SK-N-SH treated with all-trans-retinoic acid at 6 μM for 48 hours (cell line): ENCODE results near the gene KIAA1755.
A peak's percentile ranks its signal among the peaks of the same experiment; 100 is the strongest.

Source experiments
- ATAC-seq: fragments of 200-7000 bp; cut with Tn5 transposase; 3 replicates; pipeline ENCODE4 v1.9.1; 2020; ENCODE audit warnings: mild to moderate bottlenecking, moderate library complexity
- ARNTL ChIP-seq: fragments of 450-650 bp; formaldehyde crosslinking; IDR thresholded peaks from 2 replicates; pipeline ENCODE4 v1.5.0; 2020; ENCODE audit warnings: low read depth, mild to moderate bottlenecking, moderate library complexity, borderline replicate concordance
- CSDC2 ChIP-seq: fragments of 250-450 bp; sonication (Bioruptor Pico); IDR thresholded peaks from 2 replicates; pipeline ENCODE4 v1.5.0; 2020; ENCODE audit warnings: mild to moderate bottlenecking, moderate library complexity
- GLIS3 ChIP-seq: fragments of 250-450 bp; sonication (Bioruptor Pico); IDR thresholded peaks from 2 replicates; pipeline ENCODE4 v1.5.0; 2020; ENCODE audit warnings: mild to moderate bottlenecking, moderate library complexity
- ISL1 ChIP-seq: fragments of 250-450 bp; sonication (Bioruptor Pico); IDR thresholded peaks from 2 replicates; pipeline ENCODE4 v2.1.2; 2022; ENCODE audit warnings: mild to moderate bottlenecking, moderate library complexity
- OSR1 ChIP-seq: fragments of 250-450 bp; sonication (Bioruptor Pico); IDR thresholded peaks from 2 replicates; pipeline ENCODE4 v1.8.0; 2022; ENCODE audit warnings: moderate library complexity, mild to moderate bottlenecking, inconsistent platforms
- PPARA ChIP-seq: fragments of 250-450 bp; sonication (Bioruptor Pico); IDR thresholded peaks from 2 replicates; pipeline ENCODE4 v1.5.0; 2020; ENCODE audit warnings: mild to moderate bottlenecking, borderline replicate concordance
- ZC3H10 ChIP-seq: fragments of 250-450 bp; sonication (Bioruptor Pico); IDR thresholded peaks from 2 replicates; pipeline ENCODE4 v1.5.1; 2021; ENCODE audit warnings: mild to moderate bottlenecking, moderate library complexity
- ZFP30 ChIP-seq: fragments of 450-650 bp; formaldehyde crosslinking; IDR thresholded peaks from 2 replicates; pipeline ENCODE4 v1.5.0; 2022; ENCODE audit warnings: mild to moderate bottlenecking, moderate library complexity
- ZNF565 ChIP-seq: fragments of 450-650 bp; formaldehyde crosslinking; conservative IDR thresholded peaks from 2 replicates; pipeline ENCODE4 v1.5.0; 2020; ENCODE audit warnings: low read depth, mild to moderate bottlenecking, moderate library complexity
- ZNF70 ChIP-seq: fragments of 450-650 bp; formaldehyde crosslinking; IDR thresholded peaks from 2 replicates; pipeline ENCODE4 v1.5.0; 2020; ENCODE audit warnings: mild to moderate bottlenecking, moderate library complexity
- ZNF8 ChIP-seq: fragments of 450-650 bp; formaldehyde crosslinking; IDR thresholded peaks from 2 replicates; pipeline ENCODE4 v1.5.0; 2020; ENCODE audit warnings: mild to moderate bottlenecking, moderate library complexity
- TF ChIP-seq, protein P1 (sequence below): fragments of 250-450 bp; sonication (Bioruptor Pico); IDR thresholded peaks from 2 replicates; pipeline ENCODE4 v1.5.0; 2020; ENCODE audit warnings: mild to moderate bottlenecking, moderate library complexity
- TF ChIP-seq, protein P2 (sequence below): fragments of 250-450 bp; sonication (Bioruptor Pico); IDR thresholded peaks from 2 replicates; pipeline ENCODE4 v1.8.0; 2020; ENCODE audit warnings: mild to moderate bottlenecking, moderate library complexity, borderline replicate concordance
- TF ChIP-seq, protein P3 (sequence below): fragments of 250-450 bp; sonication (Bioruptor Pico); IDR thresholded peaks from 2 replicates; pipeline ENCODE4 v1.5.1; 2021; ENCODE audit warnings: mild to moderate bottlenecking, moderate library complexity
- TF ChIP-seq, protein P4 (sequence below): fragments of 250-450 bp; sonication (Bioruptor Pico); IDR thresholded peaks from 2 replicates; pipeline ENCODE4 v1.8.0; 2021; ENCODE audit warnings: low read depth, mild to moderate bottlenecking, moderate library complexity, borderline replicate concordance

Gene KIAA1755, protein sequence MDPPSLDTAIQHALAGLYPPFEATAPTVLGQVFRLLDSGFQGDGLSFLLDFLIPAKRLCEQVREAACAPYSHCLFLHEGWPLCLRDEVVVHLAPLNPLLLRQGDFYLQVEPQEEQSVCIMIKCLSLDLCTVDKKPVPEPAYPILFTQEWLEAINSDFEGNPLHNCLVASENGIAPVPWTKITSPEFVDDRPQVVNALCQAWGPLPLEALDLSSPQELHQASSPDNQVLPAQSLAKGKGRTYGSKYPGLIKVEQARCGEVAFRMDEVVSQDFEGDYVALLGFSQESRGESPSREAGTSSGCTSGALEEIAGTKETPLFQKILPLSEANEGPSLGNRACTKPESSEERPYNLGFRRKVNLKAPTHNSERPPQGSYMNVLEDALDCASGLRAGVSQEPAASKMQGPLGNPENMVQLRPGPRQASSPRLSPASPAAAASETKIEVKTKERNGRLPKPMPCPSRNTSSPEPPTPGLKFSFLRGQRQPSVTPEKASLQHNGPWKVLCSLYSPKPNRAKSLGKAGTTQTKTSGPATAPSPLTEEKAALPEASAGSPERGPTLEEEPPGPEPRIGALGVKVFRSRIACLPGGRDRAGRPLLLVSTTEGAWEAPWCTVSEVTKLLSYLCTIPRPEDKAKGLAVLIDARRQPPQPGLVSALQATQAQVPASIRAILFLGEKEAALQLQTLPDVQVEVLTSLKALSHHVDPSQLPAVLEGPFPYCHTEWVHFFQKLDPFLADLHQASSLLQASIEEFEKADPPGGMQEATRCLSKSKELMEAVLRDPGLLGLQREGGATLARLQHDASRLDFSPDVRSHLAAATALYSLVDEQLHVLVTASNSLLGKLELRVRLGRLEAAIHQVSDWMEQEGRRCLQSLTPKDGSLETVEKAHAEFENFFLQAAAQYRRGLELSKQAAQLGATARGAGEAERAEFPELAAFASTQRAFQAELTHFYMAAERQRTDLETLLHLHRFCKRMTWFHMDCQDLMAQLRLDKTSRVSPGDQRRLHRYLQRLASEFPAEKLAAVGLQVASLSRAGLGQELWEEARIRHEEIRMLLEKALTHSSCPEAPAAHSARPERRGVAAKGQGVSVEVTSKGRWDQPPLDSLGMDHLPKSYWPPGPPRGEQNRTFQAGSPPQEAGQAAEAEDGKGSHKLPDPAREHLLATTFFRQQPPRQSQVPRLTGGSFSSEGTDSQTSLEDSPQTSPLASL

DNA sequence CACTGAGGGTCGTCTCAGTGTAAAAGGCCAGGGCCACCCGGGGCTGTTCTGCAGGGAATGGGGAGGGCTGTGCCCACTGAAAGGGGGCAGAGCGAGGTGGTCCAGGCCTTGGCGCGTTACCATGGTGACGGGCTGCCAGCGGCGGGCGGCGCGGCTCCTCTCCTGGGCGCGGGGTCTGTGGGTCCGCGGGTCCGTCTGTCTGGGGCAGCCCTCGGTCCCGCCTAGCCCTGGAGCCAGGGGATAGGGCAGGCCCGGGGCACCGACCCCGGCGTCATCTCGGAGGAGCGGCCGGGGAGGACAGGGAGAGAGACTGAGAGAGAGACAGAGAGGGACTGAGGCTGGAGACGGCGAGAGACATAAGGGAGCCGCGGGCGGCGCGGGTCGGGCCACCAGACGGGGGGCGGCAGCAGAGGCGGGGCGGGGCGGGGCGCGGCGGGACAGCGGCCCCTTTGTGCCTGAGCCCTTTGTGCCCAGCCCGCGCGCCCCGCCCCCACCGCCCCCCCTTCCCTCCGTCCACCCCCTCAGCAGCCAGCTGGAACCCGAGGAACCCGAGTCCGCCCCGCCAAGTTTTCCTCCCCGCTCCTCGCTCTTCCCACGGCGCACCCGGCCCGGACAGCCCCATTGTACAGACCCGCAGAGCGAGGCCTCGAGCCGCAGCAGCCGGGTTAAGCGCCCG lies at the start of gene KIAA1755:
Gene KIAA1755 (minus strand): TSS at position 358 of the 676 bp plus-strand sequence. CDS start 235 bp downstream, at position 123.
- peak; percentile 72 for ATAC-seq
- TF ChIP-seq, protein P1, sequence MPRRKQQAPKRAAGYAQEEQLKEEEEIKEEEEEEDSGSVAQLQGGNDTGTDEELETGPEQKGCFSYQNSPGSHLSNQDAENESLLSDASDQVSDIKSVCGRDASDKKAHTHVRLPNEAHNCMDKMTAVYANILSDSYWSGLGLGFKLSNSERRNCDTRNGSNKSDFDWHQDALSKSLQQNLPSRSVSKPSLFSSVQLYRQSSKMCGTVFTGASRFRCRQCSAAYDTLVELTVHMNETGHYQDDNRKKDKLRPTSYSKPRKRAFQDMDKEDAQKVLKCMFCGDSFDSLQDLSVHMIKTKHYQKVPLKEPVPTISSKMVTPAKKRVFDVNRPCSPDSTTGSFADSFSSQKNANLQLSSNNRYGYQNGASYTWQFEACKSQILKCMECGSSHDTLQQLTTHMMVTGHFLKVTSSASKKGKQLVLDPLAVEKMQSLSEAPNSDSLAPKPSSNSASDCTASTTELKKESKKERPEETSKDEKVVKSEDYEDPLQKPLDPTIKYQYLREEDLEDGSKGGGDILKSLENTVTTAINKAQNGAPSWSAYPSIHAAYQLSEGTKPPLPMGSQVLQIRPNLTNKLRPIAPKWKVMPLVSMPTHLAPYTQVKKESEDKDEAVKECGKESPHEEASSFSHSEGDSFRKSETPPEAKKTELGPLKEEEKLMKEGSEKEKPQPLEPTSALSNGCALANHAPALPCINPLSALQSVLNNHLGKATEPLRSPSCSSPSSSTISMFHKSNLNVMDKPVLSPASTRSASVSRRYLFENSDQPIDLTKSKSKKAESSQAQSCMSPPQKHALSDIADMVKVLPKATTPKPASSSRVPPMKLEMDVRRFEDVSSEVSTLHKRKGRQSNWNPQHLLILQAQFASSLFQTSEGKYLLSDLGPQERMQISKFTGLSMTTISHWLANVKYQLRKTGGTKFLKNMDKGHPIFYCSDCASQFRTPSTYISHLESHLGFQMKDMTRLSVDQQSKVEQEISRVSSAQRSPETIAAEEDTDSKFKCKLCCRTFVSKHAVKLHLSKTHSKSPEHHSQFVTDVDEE (CRISPR knock-in tag): no peak

DNA sequence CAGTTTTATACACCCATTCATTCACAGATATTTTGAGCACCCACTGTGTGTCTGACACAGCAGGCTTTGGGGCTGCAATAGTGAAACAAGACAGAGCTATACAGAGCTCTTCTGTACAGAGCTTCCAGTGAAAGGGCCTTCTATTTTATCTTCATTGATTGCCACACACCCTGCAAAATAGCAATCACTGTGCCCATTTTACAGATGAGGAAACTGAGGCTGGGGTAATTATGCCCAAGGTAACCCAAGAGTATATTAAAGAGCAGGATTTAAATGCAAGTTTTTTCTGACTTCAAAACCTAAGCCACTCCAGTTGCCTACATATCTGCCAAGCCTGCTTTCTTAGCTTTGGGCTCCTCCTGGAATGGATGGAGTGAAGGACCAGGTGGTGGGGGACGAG lies 47.9 kb upstream of the KIAA1755 start:
- ATAC-seq: no peak
- TF ChIP-seq, protein P2, sequence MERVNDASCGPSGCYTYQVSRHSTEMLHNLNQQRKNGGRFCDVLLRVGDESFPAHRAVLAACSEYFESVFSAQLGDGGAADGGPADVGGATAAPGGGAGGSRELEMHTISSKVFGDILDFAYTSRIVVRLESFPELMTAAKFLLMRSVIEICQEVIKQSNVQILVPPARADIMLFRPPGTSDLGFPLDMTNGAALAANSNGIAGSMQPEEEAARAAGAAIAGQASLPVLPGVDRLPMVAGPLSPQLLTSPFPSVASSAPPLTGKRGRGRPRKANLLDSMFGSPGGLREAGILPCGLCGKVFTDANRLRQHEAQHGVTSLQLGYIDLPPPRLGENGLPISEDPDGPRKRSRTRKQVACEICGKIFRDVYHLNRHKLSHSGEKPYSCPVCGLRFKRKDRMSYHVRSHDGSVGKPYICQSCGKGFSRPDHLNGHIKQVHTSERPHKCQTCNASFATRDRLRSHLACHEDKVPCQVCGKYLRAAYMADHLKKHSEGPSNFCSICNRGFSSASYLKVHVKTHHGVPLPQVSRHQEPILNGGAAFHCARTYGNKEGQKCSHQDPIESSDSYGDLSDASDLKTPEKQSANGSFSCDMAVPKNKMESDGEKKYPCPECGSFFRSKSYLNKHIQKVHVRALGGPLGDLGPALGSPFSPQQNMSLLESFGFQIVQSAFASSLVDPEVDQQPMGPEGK (CRISPR knock-in tag): no peak
- TF ChIP-seq PPARA (CRISPR knock-in tag): no peak

DNA sequence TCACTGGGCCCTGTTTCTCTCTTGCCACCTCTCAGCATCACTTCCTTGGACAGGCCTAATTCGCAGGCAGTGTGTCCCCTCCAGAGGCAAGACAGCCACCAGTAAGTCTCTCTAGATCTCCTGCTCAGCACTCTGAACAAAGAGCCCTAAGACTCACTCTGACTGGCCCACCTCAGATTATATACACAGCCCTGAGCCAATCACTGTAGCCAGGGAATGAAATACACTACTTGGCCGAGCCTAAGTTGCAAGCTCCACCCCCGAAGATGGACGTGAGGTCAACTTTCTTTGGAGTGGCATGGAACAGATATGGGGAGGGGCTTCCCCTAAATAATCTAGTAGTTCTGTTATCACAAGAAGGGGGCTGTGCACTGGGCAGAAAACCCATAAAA lies 47.5 kb upstream of the KIAA1755 start:
- TF ChIP-seq, protein P3, sequence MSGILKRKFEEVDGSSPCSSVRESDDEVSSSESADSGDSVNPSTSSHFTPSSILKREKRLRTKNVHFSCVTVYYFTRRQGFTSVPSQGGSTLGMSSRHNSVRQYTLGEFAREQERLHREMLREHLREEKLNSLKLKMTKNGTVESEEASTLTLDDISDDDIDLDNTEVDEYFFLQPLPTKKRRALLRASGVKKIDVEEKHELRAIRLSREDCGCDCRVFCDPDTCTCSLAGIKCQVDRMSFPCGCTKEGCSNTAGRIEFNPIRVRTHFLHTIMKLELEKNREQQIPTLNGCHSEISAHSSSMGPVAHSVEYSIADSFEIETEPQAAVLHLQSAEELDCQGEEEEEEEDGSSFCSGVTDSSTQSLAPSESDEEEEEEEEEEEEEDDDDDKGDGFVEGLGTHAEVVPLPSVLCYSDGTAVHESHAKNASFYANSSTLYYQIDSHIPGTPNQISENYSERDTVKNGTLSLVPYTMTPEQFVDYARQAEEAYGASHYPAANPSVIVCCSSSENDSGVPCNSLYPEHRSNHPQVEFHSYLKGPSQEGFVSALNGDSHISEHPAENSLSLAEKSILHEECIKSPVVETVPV (CRISPR knock-in tag): no peak
- TF ChIP-seq ZC3H10 (CRISPR knock-in tag) (no peak), ZNF70 (CRISPR knock-in tag) (no peak), CSDC2 (no peak), ZNF8 (CRISPR knock-in tag) (no peak), GLIS3 (CRISPR knock-in tag) (no peak), ZNF565 (no peak), PPARA (CRISPR knock-in tag) (no peak), ISL1 (CRISPR knock-in tag) (no peak), ARNTL (no peak), OSR1 (CRISPR knock-in tag) (no peak), ZFP30 (no peak)
- TF ChIP-seq, protein P1 (CRISPR knock-in tag): no peak
- TF ChIP-seq, protein P4, sequence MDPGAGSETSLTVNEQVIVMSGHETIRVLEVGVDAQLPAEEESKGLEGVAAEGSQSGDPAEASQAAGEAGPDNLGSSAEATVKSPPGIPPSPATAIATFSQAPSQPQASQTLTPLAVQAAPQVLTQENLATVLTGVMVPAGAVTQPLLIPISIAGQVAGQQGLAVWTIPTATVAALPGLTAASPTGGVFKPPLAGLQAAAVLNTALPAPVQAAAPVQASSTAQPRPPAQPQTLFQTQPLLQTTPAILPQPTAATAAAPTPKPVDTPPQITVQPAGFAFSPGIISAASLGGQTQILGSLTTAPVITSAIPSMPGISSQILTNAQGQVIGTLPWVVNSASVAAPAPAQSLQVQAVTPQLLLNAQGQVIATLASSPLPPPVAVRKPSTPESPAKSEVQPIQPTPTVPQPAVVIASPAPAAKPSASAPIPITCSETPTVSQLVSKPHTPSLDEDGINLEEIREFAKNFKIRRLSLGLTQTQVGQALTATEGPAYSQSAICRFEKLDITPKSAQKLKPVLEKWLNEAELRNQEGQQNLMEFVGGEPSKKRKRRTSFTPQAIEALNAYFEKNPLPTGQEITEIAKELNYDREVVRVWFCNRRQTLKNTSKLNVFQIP (CRISPR knock-in tag): no peak
- TF ChIP-seq, protein P2 (CRISPR knock-in tag): no peak
- TF ChIP-seq, all 23 proteins: peak for 0
- ATAC-seq: no peak
